Progenitor cell of endocrine pancreas (in vitro differentiated cells): ENCODE data around the gene RAB11FIP3. TPM values are rescaled to one million over a fixed set of nuclear protein-coding genes. Genes with fewer than 3 reads are reported as not detected.

Source experiments
- DNase-seq: peaks from one replicate; pipeline ENCODE4 v3.0.0; 2021; ENCODE audit warnings: low spot score; ENCODE audit not compliant: unreplicated experiment
- H3K27ac Mint-ChIP-seq: 2 replicates; pipeline ENCODE4 v1.8.0; 2021; ENCODE audit warnings: mild to moderate bottlenecking, moderate library complexity, mixed read lengths
- H3K27me3 Mint-ChIP-seq: 2 replicates; pipeline ENCODE4 v1.8.0; 2021; ENCODE audit warnings: mixed read lengths
- H3K36me3 Mint-ChIP-seq: 2 replicates; pipeline ENCODE4 v1.8.0; 2022; ENCODE audit warnings: mixed read lengths; ENCODE audit not compliant: insufficient read depth
- H3K4me1 Mint-ChIP-seq: 2 replicates; pipeline ENCODE4 v1.8.0; 2021; ENCODE audit warnings: low read depth, mixed read lengths
- H3K4me3 Mint-ChIP-seq: 2 replicates; pipeline ENCODE4 v1.8.0; 2021; ENCODE audit warnings: low read depth, mild to moderate bottlenecking, moderate library complexity, mixed read lengths
- H3K9me3 Mint-ChIP-seq: 2 replicates; pipeline ENCODE4 v1.8.0; 2021; ENCODE audit warnings: low read depth, mixed read lengths
- total RNA-seq: library from RNA; stranded (reverse); gene quantifications from 2 replicates; pipeline ENCODE4 v1.2.1, GENCODE V29; 2021
- TF ChIP-seq, protein P1 (sequence below): fragments of 200-600 bp; sonication (generic); IDR thresholded peaks from one replicate; pipeline ENCODE4 v1.5.0; 2021; ENCODE audit warnings: antibody characterized with exemption, mild to moderate bottlenecking; ENCODE audit not compliant: unreplicated experiment

RAB11FIP3 gene
- total RNA-seq, 1 donor from 2014 or later: 97.9 TPM

GRCh38 chr16:555528-556473 is 130.4 kb downstream of the RAB11FIP3 start:
- Mint-ChIP-seq H3K4me1 (no peaks in the 10 kb centered on the region), H3K27ac (no peak overlapping the region)
- TF ChIP-seq, protein P1, sequence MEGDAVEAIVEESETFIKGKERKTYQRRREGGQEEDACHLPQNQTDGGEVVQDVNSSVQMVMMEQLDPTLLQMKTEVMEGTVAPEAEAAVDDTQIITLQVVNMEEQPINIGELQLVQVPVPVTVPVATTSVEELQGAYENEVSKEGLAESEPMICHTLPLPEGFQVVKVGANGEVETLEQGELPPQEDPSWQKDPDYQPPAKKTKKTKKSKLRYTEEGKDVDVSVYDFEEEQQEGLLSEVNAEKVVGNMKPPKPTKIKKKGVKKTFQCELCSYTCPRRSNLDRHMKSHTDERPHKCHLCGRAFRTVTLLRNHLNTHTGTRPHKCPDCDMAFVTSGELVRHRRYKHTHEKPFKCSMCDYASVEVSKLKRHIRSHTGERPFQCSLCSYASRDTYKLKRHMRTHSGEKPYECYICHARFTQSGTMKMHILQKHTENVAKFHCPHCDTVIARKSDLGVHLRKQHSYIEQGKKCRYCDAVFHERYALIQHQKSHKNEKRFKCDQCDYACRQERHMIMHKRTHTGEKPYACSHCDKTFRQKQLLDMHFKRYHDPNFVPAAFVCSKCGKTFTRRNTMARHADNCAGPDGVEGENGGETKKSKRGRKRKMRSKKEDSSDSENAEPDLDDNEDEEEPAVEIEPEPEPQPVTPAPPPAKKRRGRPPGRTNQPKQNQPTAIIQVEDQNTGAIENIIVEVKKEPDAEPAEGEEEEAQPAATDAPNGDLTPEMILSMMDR: no peak

DNA sequence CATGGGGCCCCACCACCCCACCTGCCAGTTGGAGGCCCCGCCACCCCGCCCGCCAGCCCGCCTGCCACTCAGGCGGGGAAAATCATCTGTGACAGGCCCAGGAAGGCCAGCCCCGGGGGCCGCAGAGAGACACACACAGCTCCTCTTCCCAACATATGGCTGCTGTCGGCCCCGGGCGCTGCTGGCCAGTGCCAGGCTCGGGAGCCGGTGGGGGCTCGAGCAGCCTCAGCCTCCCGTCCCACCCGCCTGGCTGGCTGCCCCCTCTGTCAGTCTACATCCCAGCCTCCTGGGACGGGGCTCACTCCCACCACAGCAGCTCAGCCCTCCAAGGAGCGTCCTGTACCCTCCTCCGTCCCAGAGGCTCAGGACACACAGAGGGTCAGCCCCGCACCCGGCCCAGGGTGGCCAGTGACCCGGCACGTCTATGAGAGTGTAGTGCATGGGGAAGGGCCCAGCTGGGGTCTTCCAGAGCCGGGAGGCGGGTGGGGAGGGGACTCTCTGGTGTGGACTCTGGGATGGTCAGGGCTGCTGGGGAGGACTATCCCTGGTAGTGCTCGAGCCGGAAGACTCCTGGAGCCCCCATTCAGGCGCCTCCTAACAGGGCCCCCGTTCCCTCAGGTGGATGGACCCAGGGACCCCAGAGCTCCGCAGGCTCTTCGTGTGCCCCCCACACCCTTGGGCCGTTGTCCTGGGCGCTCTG is 131.2 kb downstream of the RAB11FIP3 start:
- no peaks in the 10 kb centered on the region for H3K9me3 Mint-ChIP-seq
- H3K27ac Mint-ChIP-seq: no peak overlapping the region
- H3K4me3 Mint-ChIP-seq: no peak overlapping the region
- TF ChIP-seq, protein P1: no peak
- peaks cover 14% of the 10 kb centered on the region for H3K27me3 Mint-ChIP-seq
- DNase-seq: no peak
- H3K36me3 Mint-ChIP-seq: peaks cover 1% of the 10 kb centered on the region
- no peaks in the 10 kb centered on the region for H3K4me1 Mint-ChIP-seq

More at GRCh38 chr16:555528-556473, 130.4 kb downstream of the RAB11FIP3 start:
- H3K36me3 Mint-ChIP-seq: peaks cover 1% of the 10 kb centered on the region
- H3K27me3 Mint-ChIP-seq: peaks cover 12% of the 10 kb centered on the region
- DNase-seq: no peak
- no peak overlapping the region for H3K4me3 Mint-ChIP-seq
- H3K9me3 Mint-ChIP-seq: no peaks in the 10 kb centered on the region

GRCh38 chr16:557463-558297 is 132.2 kb downstream of the RAB11FIP3 start:
- H3K27ac Mint-ChIP-seq: no peak overlapping the region
- peaks cover 21% of the 10 kb centered on the region for H3K27me3 Mint-ChIP-seq
- no peak overlapping the region for H3K4me3 Mint-ChIP-seq
- TF ChIP-seq, protein P1: no peak
- H3K9me3 Mint-ChIP-seq: no peaks in the 10 kb centered on the region
- no peaks in the 10 kb centered on the region for H3K4me1 Mint-ChIP-seq
- peaks cover 1% of the 10 kb centered on the region for H3K36me3 Mint-ChIP-seq
- DNase-seq: no peak

- Mint-ChIP-seq H3K4me3 (no peak overlapping the region), H3K27me3 (peaks cover 24% of the 10 kb centered on the region), H3K4me1 (no peaks in the 10 kb centered on the region), H3K9me3 (no peaks in the 10 kb centered on the region), H3K36me3 (peaks cover 1% of the 10 kb centered on the region), H3K27ac (no peak overlapping the region)
- DNase-seq: no peak
- TF ChIP-seq, protein P1: no peak
Observed at GRCh38 chr16:558298-559020, 133.0 kb downstream of the RAB11FIP3 start.
